CD4-positive, alpha-beta memory T cell (primary cell): ENCODE results near the gene NTN1. TPM values are rescaled to one million over a fixed set of nuclear protein-coding genes. Genes with fewer than 3 reads are reported as not detected.

Experiments
- CTCF ChIA-PET: fragments of 350-600 bp; sonication (Branson Sonifier 250); formaldehyde crosslinking; loops from one replicate; lab custom pipeline; 2021; ENCODE audit warnings: inconsistent platforms; ENCODE audit not compliant: partially characterized antibody; lab: Charles Lee
- POLR2A ChIA-PET: fragments of 350-600 bp; sonication (Branson Sonifier 250); formaldehyde crosslinking; loops from one replicate; lab custom pipeline; 2021; ENCODE audit not compliant: partially characterized antibody; lab: Charles Lee
- DNase-seq, 5 donors: peaks; one replicate each; pipeline versions ENCODE4 v3.0.0 to v3.0.0-alpha.2; 2020 to 2022; ENCODE audit warnings: mixed read lengths in 1 of 5
- H3K27ac ChIP-seq: one replicate; pipeline ENCODE4 v1.7.0; 2013; ENCODE audit warnings: low read depth, low read length
- H3K27me3 ChIP-seq: 2 replicates; pipeline ENCODE4 v1.7.0; 2013; ENCODE audit warnings: mild to moderate bottlenecking, low read length, moderate library complexity; ENCODE audit not compliant: insufficient read depth
- H3K36me3 ChIP-seq: 2 replicates; pipeline ENCODE4 v1.7.0; 2013; ENCODE audit warnings: mild to moderate bottlenecking, low read length, moderate library complexity; ENCODE audit not compliant: insufficient read depth
- H3K4me1 ChIP-seq: 2 replicates; pipeline ENCODE4 v1.7.0; 2013; ENCODE audit warnings: mild to moderate bottlenecking, low read length, moderate library complexity; ENCODE audit not compliant: insufficient read depth
- H3K4me3 ChIP-seq, 2 donors: one replicate each; pipeline ENCODE4 v1.7.0; 2013; ENCODE audit warnings: low read length in 2 of 2, mild to moderate bottlenecking in 1 of 2
- H3K9me3 ChIP-seq, 2 donors: one replicate each; pipeline ENCODE4 v1.7.0; 2013; ENCODE audit warnings: low read length in 2 of 2, control low read depth in 1 of 2; ENCODE audit not compliant: control insufficient read depth in 1 of 2
- H3K27ac Mint-ChIP-seq, 7 donors: one replicate each; pipeline ENCODE4 v1.8.0; 2020 to 2021; ENCODE audit warnings: mixed read lengths in 7 of 7, mild to moderate bottlenecking in 6 of 7, inconsistent platforms in 3 of 7, moderate library complexity in 3 of 7
- H3K27me3 Mint-ChIP-seq, 2 donors: one replicate each; pipeline ENCODE4 v1.8.0; 2020 to 2021; ENCODE audit warnings: mixed read lengths in 2 of 2
- H3K36me3 Mint-ChIP-seq, 2 donors: one replicate each; pipeline ENCODE4 v1.8.0; 2020 to 2021; ENCODE audit warnings: mixed read lengths in 2 of 2, inconsistent platforms in 1 of 2, mild to moderate bottlenecking in 1 of 2
- H3K4me1 Mint-ChIP-seq, 4 donors: one replicate each; pipeline ENCODE4 v1.8.0; 2020 to 2021; ENCODE audit warnings: mixed read lengths in 4 of 4, mild to moderate bottlenecking in 1 of 4
- H3K4me3 Mint-ChIP-seq, 8 donors: one replicate each; pipeline ENCODE4 v1.8.0; 2020 to 2021; ENCODE audit warnings: mixed read lengths in 8 of 8, mild to moderate bottlenecking in 7 of 8, moderate library complexity in 6 of 8, inconsistent platforms in 3 of 8
- H3K9me3 Mint-ChIP-seq, 8 donors: one replicate each; pipeline ENCODE4 v1.8.0; 2020 to 2021; ENCODE audit warnings: mixed read lengths in 8 of 8, mild to moderate bottlenecking in 5 of 8, inconsistent platforms in 3 of 8, moderate library complexity in 1 of 8
- intact Hi-C: fragments of 100-400 bp; cut with micrococcal nuclease; formaldehyde crosslinking; loops from one replicate; pipeline ENCODE4 v1.15.1; 2023
- polyA plus RNA-seq, 2 donors: library from polyadenylated mRNA; unstranded; fragments of 300-500 nt; fragmentation: Illumina TruSeq; gene quantifications; one replicate each; pipeline ENCODE4 v1.2.3, GENCODE V29; 2021
- total RNA-seq, 2 experiments: library from RNA; stranded (reverse); gene quantifications; one replicate each; pipeline ENCODE4 v1.2.3, GENCODE V29; 2021

The NTN1 gene
- total and polyA plus RNA-seq, 4 experiments from 2014 or later = 0.02 TPM; not detected in 3

DNA sequence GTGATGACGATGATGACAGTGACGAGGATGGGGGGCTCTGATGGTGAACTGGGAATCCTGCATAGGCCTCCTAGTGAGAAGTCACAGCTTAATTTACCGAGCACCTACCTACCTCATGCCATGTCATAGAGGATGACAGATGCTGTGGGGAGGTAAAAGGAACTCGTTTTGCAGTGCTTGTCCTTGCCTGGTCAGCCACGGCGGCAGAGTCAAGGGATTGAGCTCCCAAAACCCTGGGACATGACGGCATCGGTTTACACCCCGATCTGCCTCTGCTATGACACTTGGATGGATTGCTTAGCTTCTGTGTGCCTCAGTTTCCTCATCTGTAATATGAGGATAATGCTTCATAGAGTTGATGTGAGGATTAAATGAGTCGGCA, 103.2 kb downstream of the NTN1 start:
- H3K9me3 Mint-ChIP-seq = peaks cover 0 to 5% (median 0%) of the 10 kb centered on the region in 8 donors
- H3K36me3 Mint-ChIP-seq = no peaks in the 10 kb centered on the region
- intact Hi-C loops = no loop called here
- Histone ChIP-seq H3K9me3 (no peaks in the 10 kb centered on the region), H3K4me1 (no peaks in the 10 kb centered on the region), H3K4me3 (no peak overlapping the region), H3K36me3 (no peaks in the 10 kb centered on the region), H3K27me3 (no peaks in the 10 kb centered on the region), H3K27ac (no peak overlapping the region)
- DNase-seq = no peak
- peaks cover 17 to 23% of the 10 kb centered on the region in 2 donors for H3K27me3 Mint-ChIP-seq
- no peak overlapping the region for H3K27ac Mint-ChIP-seq
- peaks cover 0 to 7% (median 2%) of the 10 kb centered on the region in 4 donors for H3K4me1 Mint-ChIP-seq
- no peak overlapping the region for H3K4me3 Mint-ChIP-seq
- ChIA-PET CTCF (no interaction called here), POLR2A (no interaction called here)

DNA sequence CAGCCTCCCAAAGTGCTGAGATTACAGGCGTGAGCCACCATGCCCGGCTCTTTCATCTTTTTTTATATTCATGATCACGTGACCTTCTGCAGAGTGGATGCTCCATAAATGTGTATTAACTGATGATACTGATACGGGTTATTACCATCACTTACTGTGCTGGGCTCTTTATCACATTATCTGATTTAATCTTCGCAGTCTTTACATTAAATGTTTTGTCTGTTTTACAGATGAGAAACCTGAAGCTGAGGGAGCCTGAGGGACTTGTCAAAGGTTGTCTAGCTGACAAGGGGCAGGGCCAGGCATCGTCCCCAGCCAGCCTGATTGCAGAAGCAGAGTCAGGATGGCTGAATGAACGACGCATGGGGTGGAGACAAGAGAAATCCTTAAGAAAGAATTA, 104.4 kb downstream of the NTN1 start:
- Mint-ChIP-seq H3K4me1 (peaks cover 0 to 7% (median 2%) of the 10 kb centered on the region in 4 donors), H3K27ac (no peak overlapping the region), H3K4me3 (no peak overlapping the region), H3K27me3 (peaks cover 17 to 23% of the 10 kb centered on the region in 2 donors), H3K9me3 (no peaks in the 10 kb centered on the region), H3K36me3 (no peaks in the 10 kb centered on the region)
- Histone ChIP-seq H3K9me3 (no peaks in the 10 kb centered on the region), H3K36me3 (no peaks in the 10 kb centered on the region), H3K27ac (no peak overlapping the region), H3K4me3 (no peak overlapping the region), H3K27me3 (no peaks in the 10 kb centered on the region), H3K4me1 (no peaks in the 10 kb centered on the region)
- intact Hi-C loops = no loop called here
- ChIA-PET POLR2A (no interaction called here), CTCF (no interaction called here)
- no peak for DNase-seq

DNA sequence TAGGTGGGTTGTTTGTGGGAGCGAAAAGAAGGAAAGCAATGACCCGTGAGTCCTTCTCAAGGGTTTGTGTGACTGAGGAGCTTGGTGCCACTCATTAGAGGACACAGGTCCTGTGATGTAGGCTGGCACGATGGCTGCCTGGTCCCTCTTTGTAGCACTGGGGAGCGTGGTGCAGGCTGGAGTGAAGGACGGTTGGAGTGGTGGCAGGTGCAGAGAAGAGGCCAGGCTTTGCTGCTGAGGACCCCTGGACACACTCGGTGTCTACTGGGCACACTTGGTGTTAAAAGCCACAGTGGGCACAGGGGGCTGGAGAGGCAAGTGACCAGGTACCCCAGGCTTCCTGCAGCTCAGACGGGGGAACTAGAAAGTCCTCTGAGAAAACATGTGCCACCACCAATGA, 106.0 kb downstream of the NTN1 start:
- peaks cover 16 to 20% of the 10 kb centered on the region in 2 donors for H3K27me3 Mint-ChIP-seq
- Histone ChIP-seq H3K27me3 (no peaks in the 10 kb centered on the region), H3K27ac (no peak overlapping the region), H3K4me3 (no peak overlapping the region), H3K9me3 (no peaks in the 10 kb centered on the region), H3K36me3 (no peaks in the 10 kb centered on the region), H3K4me1 (no peaks in the 10 kb centered on the region)
- H3K27ac Mint-ChIP-seq = no peak overlapping the region
- no peaks in the 10 kb centered on the region for H3K9me3 Mint-ChIP-seq
- ChIA-PET CTCF (no interaction called here), POLR2A (no interaction called here)
- no peak overlapping the region for H3K4me3 Mint-ChIP-seq
- H3K36me3 Mint-ChIP-seq = no peaks in the 10 kb centered on the region
- DNase-seq = no peak
- H3K4me1 Mint-ChIP-seq = peaks cover 0 to 7% (median 2%) of the 10 kb centered on the region in 4 donors
- intact Hi-C loops = no loop called here

DNA sequence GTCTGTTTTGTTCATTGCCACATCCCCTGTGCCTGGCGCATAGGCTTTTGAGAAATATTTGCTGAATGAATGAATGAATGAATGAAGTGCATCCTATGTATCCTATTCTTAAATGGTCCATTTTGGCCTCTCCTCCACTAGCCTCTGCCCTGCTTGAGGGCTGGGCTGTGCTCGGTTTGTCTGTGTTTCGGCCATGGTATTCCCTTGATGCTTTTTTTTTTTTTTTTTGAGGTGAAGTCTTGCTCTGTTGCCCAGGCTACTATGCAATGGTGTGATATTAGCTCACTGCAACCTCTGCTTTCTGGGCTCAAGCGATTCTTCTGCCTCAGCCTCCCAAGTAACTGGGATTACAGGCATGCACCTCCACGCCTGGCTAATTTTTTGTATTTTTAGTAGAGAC, 110.1 kb downstream of the NTN1 start:
- intact Hi-C loops = no loop called here
- Mint-ChIP-seq H3K4me1 (no peaks in the 10 kb centered on the region), H3K9me3 (no peaks in the 10 kb centered on the region), H3K4me3 (no peak overlapping the region), H3K36me3 (no peaks in the 10 kb centered on the region), H3K27ac (no peak overlapping the region), H3K27me3 (peaks cover 8 to 9% of the 10 kb centered on the region in 2 donors)
- H3K9me3 ChIP-seq = no peaks in the 10 kb centered on the region
- DNase-seq = no peak
- ChIA-PET CTCF (no interaction called here), POLR2A (no interaction called here)
- H3K4me3 ChIP-seq = no peak overlapping the region
- no peaks in the 10 kb centered on the region for H3K36me3 ChIP-seq
- H3K27me3 ChIP-seq = no peaks in the 10 kb centered on the region
- H3K4me1 ChIP-seq = no peaks in the 10 kb centered on the region
- H3K27ac ChIP-seq = no peak overlapping the region

DNA sequence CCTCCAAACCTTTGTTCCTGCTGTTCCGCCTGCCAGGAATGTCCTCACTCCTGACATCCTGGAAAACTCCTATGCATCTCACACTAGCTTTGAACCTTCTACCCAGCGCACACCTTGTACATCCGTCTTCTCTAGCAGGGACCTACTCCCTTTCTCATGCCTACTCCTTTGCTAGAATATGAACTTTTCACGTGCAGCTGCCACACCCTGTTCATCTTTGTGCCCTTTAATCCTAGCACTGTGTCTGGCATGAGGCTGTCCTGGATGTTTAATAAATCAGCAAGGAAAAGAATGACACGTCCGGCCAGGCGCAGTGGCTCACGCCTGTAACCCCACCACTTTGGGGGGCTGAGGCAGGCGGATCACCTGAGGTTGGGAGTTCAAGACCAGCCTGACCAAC, 111.0 kb downstream of the NTN1 start:
- H3K27me3 Mint-ChIP-seq = peaks cover 5 to 7% of the 10 kb centered on the region in 2 donors
- H3K9me3 Mint-ChIP-seq = no peaks in the 10 kb centered on the region
- no peak overlapping the region for H3K27ac Mint-ChIP-seq
- no peak overlapping the region for H3K4me3 Mint-ChIP-seq
- no peak overlapping the region for H3K4me3 ChIP-seq
- ChIA-PET CTCF (no interaction called here), POLR2A (no interaction called here)
- intact Hi-C loops = no loop called here
- no peaks in the 10 kb centered on the region for H3K36me3 ChIP-seq
- H3K4me1 ChIP-seq = no peaks in the 10 kb centered on the region
- no peaks in the 10 kb centered on the region for H3K36me3 Mint-ChIP-seq
- no peak for DNase-seq
- H3K9me3 ChIP-seq = no peaks in the 10 kb centered on the region
- H3K27ac ChIP-seq = no peak overlapping the region
- no peaks in the 10 kb centered on the region for H3K27me3 ChIP-seq
- no peaks in the 10 kb centered on the region for H3K4me1 Mint-ChIP-seq

DNA sequence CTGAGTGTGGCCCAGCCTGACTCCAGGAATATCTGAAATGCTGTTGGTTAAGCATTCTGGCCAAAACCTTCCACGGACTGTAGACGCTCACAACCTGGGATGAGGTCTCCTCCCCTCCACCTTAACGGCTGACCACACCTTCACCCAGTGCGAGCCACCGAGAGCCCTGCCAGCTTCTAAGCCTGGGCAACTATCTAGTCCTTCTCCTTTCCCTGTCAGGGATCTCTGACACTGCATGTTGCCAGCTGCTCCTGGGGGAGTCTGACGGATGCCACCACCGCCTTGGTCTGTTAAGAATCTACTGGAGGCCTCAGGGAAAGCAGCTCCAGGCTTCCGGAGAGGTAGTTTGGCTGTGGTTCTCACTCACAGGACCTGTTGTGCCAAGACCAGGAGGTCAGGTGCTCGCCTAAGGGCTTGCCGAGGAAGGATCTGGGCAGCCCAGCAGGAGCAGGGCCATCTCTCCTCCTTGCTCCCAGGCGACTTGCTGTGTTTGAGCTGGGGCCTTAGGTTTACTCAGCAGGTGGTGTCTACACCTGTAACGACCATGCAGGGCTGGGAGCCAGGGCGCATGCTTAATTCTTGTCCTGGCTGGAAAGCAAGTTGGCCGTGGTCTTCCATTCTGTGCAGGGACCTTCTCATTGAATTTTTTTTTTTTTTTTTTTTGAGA, 111.8 kb downstream of the NTN1 start:
- no peak overlapping the region for H3K4me3 Mint-ChIP-seq
- H3K36me3 Mint-ChIP-seq = no peaks in the 10 kb centered on the region
- ChIA-PET CTCF (no interaction called here), POLR2A (no interaction called here)
- H3K36me3 ChIP-seq = no peaks in the 10 kb centered on the region
- no peaks in the 10 kb centered on the region for H3K4me1 Mint-ChIP-seq
- intact Hi-C loops = no loop called here
- H3K27ac Mint-ChIP-seq = no peak overlapping the region
- H3K27me3 ChIP-seq = no peaks in the 10 kb centered on the region
- no peak overlapping the region for H3K4me3 ChIP-seq
- no peaks in the 10 kb centered on the region for H3K4me1 ChIP-seq
- no peak for DNase-seq
- H3K9me3 Mint-ChIP-seq = no peaks in the 10 kb centered on the region
- peaks cover 3 to 7% of the 10 kb centered on the region in 2 donors for H3K27me3 Mint-ChIP-seq
- no peaks in the 10 kb centered on the region for H3K9me3 ChIP-seq
- H3K27ac ChIP-seq = no peak overlapping the region

DNA sequence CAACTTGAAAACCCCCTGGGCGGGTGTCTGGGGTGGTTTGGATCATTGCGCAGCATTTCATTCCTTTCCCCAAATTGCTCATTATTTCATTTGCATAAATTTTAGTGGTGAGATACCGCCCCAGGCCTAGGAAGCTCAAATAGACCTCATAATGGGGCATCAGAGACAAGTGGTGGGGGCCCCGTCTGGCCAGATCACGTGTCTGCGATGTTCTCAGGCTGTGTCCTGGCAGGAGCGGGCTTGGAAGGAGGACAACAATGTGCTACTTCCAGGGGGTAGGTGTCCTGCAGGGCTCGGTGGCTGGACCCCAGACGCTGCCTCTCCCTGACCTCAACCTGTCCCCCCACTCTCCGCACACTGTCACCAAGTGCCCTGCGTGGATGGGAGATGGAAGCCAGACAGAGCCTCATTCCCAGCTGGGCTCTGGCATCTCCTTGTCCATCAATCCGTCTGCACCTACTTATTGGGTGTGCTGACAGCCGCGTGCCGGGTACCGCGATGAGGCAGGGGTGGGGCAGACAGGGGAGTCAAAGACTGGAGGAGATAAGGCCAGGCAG, 116.9 kb downstream of the NTN1 start:
- POLR2A ChIA-PET = no interaction called here
- intact Hi-C loops = no loop called here
- Mint-ChIP-seq H3K36me3 (no peaks in the 10 kb centered on the region), H3K4me3 (no peak overlapping the region), H3K27me3 (peaks cover 3 to 15% of the 10 kb centered on the region in 2 donors), H3K4me1 (no peaks in the 10 kb centered on the region), H3K9me3 (no peaks in the 10 kb centered on the region), H3K27ac (no peak overlapping the region)
- Histone ChIP-seq H3K4me3 (no peak overlapping the region), H3K4me1 (no peaks in the 10 kb centered on the region), H3K9me3 (no peaks in the 10 kb centered on the region), H3K36me3 (no peaks in the 10 kb centered on the region), H3K27me3 (no peaks in the 10 kb centered on the region), H3K27ac (no peak overlapping the region)
- no peak for DNase-seq
- CTCF ChIA-PET = no interaction called here
